ENCODE measurements around the gene SNRNP25. TPM values are rescaled to one million over a fixed set of nuclear protein-coding genes. Genes with fewer than 3 reads are reported as not detected.

Gene SNRNP25
- total and polyA plus RNA-seq, 11 donors, result 41.6 to 127 (median 56.7) TPM

GRCh38 chr16:63998-64913 is 10.6 kb downstream of the SNRNP25 start:
- intact Hi-C loops (cut with DNase I), result loop anchor here in 2 of 10 donors (2.0 kb wide), 1 partner anchor 33 kb away; no protein-coding TSS in a partner anchor

GRCh38 chr16:64914-65255 is 11.3 kb downstream of the SNRNP25 start:
- Histone ChIP-seq H3K27me3 (no peaks in the 10 kb centered on the region), H3K4me3 (no peak overlapping the region), H3K27ac (no peak overlapping the region), H3K4me1 (peaks cover 0 to 48% (median 41%) of the 10 kb centered on the region in 12 donors), H3K9me3 (no peaks in the 10 kb centered on the region), H3K36me3 (peaks cover 0 to 53% (median 47%) of the 10 kb centered on the region in 9 donors)
- intact Hi-C loops (cut with DNase I), result loop anchor here in 6 of 10 donors (1.0 to 2.0 kb wide), 3 partner anchors 31 to 32 kb away; no protein-coding TSS in a partner anchor
- TF ChIP-seq POLR2A (IDR thresholded peaks at IDR 0.05) (no peak), CTCF (IDR thresholded peaks at IDR 0.05) (no peak)
- ATAC-seq (no peak), DNase-seq (peak in 1 of 5 donors; percentile 17)
- 81 to 91% (median 86%) methylated on average over 4 to 9 of the region's 9 CpGs for WGBS, 4 donors

More at GRCh38 chr16:63998-64913, 10.6 kb downstream of the SNRNP25 start:
- WGBS, 4 donors, result 86 to 91% (median 87%) methylated on average over 16 to 25 of the region's 25 CpGs
- TF ChIP-seq POLR2A (IDR thresholded peaks at IDR 0.05) (no peak), CTCF (IDR thresholded peaks at IDR 0.05) (no peak)
- no peaks in the 10 kb centered on the region for H3K9me3 ChIP-seq
- H3K27ac ChIP-seq, result no peak overlapping the region
- ATAC-seq, result no peak
- H3K36me3 ChIP-seq, result peaks cover 2 to 59% (median 54%) of the 10 kb centered on the region in 9 donors
- peak in 1 of 5 donors; percentile 29 for DNase-seq
- no peaks in the 10 kb centered on the region for H3K27me3 ChIP-seq
- H3K4me3 ChIP-seq, result no peak overlapping the region
- H3K4me1 ChIP-seq, result peaks cover 0 to 42% (median 34%) of the 10 kb centered on the region in 12 donors

GRCh38 chr16:65745-66144 is 12.1 kb downstream of the SNRNP25 start:
- intact Hi-C loops (cut with DNase I), result loop anchor here (1.0 to 2.0 kb wide), 3 partner anchors 31 to 32 kb away; no protein-coding TSS in a partner anchor
- Histone ChIP-seq H3K4me3 (no peak overlapping the region), H3K4me1 (peaks cover 0 to 57% (median 49%) of the 10 kb centered on the region in 12 donors), H3K9me3 (no peaks in the 10 kb centered on the region), H3K27me3 (peaks cover 0 to under 1% (median 0%) of the 10 kb centered on the region in 9 donors), H3K27ac (peak overlapping the region in 1 of 12 donors; percentile 20), H3K36me3 (peaks cover 0 to 44% (median 39%) of the 10 kb centered on the region in 9 donors)
- ATAC-seq, result peak; percentile 50 to 81 (median 60)
- TF ChIP-seq CTCF (IDR thresholded peaks at IDR 0.05) (peak; percentile 92 to 99 (median 96)), POLR2A (IDR thresholded peaks at IDR 0.05) (no peak)
- DNase-seq, result peak; percentile 81 to 92 (median 83)
- WGBS, 4 donors, result 13 to 21% (median 19%) methylated on average over 16 to 17 of the region's 17 CpGs
